HG03060 (cell line): ENCODE measurements around the gene MRPL41.
"Not testable (repeated sequence)": the region's sequence is repeated elsewhere in the genome, so short reads cannot be mapped to it uniquely, and the experiment has no call there.

ENCODE experiments used
- ATAC-seq: cut with Tn5 transposase; IDR thresholded peaks from one replicate; pipeline ENCODE4 v1.9.1; 2021; ENCODE audit warnings: low read depth, moderate number of reproducible peaks; ENCODE audit not compliant: unreplicated experiment

The MRPL41 gene

DNA sequence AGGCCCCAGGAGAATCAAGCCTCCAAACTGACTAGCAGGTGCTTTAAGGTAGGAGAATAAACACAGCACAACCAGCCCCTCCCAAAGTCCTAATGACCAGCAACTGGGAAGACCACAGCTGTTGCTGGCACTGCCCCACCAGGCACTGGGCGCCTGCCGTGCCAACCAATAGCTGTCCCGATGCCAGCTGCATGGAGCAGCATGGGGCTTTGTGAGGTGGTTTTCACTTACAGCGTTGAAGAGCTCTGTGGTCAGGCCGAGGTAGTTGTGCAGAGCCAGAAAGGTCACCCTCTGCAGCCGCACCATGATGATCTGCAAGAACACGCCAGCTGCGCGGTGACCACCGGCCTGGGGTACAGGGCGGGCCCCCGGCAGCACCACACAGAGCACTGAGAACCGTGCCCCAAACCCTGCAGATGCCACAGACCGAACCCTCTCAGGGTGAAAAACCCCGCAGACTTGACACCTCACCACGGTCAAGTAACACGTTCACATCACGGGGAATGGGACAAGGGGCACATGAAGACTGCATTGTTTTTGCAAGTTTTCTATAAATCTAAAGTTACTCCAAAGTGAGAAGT is 30.2 kb upstream of the MRPL41 start:
- no peak for ATAC-seq

GRCh38 chr9:137522746-137523455 is 28.8 kb upstream of the MRPL41 start:
- ATAC-seq: no peak

GRCh38 chr9:137524161-137524980 is 27.3 kb upstream of the MRPL41 start:
- no peak for ATAC-seq

- no peak for ATAC-seq
These were observed 26.7 kb upstream of the MRPL41 start for GRCh38 chr9:137524981-137525317.

- ATAC-seq: no peak
These were observed 21.3 kb upstream of the MRPL41 start for GRCh38 chr9:137530331-137530730.

DNA sequence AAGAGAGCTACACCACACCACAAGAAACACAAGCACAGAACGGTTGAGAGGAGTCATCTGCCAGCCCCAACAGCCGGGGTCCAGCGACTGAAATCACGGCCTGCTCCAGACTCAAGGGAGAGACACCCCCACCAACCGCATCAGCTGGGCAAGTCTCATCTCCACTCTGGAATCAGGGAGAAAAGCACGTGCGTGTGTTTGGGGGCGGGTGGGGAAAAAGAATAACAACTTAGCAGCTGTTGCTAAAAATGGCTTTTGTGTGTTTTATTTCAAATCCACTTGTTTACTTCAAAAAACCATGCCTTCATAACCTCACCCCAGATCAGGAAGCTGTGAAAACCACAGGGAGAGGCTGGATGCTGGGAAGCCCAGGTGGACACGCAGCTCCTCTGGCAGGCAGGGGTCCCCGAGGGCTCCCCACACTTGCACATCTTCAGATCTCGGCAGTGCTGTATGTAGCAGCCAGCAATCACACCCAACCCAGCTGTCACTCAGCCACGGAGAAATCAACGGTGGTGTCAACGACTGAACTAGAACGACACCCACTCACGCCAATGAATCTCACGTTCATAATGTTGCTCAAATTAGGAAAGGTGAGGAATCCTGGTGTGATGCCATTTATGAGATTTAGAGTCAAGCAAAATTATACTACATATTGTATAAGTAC is 20.4 kb upstream of the MRPL41 start:
- ATAC-seq: no peak

GRCh38 chr9:137532891-137533468 is 18.7 kb upstream of the MRPL41 start:
- ATAC-seq: not testable (repeated sequence)

- ATAC-seq: no peak
These were observed 17.2 kb upstream of the MRPL41 start for GRCh38 chr9:137534256-137535119.

DNA sequence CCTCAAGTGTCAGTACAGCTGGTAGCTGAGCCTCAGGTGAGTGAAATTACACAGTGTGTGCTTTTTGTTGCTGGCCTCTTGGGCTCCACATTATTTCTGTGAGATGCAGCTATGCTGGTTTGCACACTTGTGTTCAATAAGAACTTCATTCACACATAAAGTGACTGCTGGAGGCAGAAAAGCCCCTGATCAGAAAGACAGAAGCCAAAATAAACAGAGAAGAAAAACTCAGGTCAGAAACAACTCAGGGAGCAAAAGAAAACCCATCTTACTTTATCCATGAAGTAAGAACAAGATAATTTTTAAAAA is 16.6 kb upstream of the MRPL41 start:
- no peak for ATAC-seq

- ATAC-seq: not testable (repeated sequence)
These were observed 15.0 kb upstream of the MRPL41 start for GRCh38 chr9:137536594-137537131.

DNA sequence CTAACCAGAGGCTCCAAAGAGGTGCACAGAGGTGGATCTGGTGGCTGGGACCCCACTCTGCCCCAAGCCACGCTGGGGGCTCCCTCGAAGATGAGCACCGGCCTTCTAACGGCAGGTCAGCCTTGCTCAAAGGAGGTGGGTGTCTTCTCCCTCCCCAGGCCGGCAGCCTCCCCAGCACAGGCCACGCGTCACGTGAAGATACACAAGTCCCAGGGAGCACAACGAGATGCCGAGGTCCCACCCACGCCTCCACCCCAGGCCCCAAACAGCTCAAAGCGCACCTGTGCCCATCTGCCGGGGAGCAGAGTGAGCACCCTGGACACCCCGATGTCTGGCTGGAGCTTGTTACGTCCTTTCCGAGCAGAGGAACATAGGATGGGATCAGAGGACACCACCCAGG is 13.6 kb upstream of the MRPL41 start:
- ATAC-seq: no peak

DNA sequence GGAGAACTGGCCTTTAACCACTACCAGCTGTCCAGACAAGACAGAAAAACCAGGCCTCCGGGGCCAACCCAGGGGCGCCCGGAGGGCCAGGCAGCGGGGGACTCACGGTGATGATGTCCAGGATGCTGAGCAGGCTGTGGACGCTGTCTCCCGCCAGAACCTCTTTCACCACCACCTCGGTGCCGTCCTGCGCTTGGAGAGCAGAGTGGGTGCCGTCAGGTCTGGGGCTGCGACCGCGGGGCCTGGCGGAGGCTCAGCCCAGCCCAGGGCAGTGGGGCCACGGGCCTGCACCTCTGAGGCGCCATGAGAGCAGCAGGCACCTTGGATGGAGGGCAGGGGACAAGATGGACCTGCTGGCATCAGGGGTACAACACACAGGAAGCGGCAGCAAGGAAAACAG is 11.1 kb upstream of the MRPL41 start:
- no peak for ATAC-seq

- no peak for ATAC-seq
These were observed 9.2 kb upstream of the MRPL41 start for GRCh38 chr9:137542486-137542885.

DNA sequence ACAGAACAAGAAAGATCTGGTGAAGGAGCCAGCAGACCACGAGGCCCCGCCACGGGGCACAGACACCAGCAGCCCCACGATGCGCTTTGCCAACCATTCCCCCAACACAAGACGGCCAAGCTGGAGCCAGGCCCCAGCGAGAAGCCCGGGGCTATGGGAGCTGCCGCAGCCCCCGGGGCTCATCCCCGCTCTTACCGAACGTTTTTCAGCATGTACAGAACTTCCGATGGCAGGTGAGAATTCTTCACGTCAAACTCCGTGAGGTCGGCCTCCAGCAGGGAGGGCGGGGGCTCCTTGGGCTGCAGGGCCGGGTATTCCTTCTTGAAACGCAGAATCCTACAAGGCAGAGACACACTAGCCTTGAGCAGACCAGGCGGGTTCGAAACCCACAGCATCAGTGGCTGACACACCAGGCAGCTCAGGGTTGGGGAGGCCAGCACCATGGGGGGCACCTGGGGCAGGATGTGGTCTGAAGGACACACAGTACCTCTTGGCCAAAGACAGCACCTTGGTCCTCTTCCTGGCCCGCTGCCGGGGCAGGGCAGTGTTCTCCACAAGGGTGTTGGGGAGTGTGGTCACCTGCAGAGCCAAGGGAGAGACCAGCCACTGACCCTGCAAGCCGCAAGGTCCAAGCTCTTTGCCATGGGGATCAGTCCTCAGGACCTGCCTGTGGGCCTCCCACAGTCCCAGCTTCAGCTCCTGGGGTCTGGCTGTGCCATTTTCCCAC is 8.3 kb upstream of the MRPL41 start:
- no peak for ATAC-seq

DNA sequence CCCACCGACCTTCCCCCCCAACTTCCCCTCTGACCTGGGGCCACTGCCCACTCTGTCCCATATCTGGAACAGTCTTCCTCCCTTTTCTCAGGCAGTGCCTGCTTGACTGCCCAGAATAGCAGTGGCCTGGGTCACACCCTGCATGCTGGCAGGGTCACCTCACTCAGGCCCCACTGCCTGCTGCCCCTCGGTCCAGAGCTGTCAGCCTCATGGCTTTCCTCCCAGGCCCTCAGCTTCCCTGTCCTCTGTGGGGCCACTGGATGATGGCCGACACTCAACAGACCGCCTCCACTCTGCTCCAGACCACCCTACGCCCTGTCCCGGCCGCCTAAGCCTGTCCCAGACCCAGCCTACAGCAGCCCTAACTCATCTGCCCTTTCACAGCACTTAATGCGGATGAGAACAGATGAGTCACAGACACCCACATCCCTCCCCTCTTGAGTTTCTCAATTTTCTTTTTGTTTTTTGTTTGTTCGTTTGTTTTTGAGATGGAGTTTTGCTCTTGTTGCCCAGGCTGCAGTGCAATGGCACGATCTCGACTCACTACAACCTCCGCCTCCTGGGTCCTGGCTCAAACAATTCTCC is 7.4 kb upstream of the MRPL41 start:
- no peak for ATAC-seq

- ATAC-seq: no peak
These were observed 6.6 kb upstream of the MRPL41 start for GRCh38 chr9:137545123-137545522.

DNA sequence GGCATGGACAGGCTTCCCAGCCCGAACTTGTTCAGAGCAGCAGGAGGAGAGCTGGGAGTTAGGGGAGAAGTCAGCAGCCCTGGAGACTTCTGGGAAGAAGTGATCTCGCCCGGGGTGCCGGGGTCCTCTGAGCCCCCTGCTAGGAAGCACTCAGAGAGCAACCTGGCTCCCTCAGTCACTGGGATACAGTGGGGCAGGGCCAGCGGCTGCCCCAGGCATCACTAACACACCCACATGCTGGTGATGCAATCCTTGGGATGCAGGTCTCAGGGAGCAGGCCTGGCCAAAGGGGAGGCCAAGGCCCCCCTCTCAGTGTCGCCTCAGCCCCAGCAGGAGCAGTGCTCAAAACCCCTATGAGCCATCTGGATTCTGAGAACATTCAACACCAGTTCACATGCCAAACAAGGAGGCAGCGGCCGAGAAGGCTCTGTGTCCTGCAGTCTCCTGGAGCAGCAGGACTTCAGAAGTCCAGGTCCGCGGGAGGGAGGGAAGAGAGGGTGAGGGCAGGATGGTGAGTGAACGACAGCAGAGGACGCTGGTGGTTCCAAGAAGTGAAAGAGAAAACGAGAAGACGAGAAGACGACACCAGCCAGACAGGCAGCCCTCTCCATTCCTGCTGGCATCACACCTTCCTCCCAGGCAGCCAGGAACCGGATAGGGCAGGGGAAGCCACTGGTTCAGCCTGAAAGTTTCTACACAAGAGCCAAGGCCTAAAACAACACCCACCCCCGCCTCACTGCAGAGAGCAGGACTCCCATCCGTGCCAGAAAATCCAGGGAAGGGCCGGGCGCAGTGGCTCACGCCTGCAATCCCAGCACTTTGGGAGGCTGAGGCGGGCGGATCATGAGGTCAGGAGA is 3.8 kb upstream of the MRPL41 start:
- no peak for ATAC-seq

DNA sequence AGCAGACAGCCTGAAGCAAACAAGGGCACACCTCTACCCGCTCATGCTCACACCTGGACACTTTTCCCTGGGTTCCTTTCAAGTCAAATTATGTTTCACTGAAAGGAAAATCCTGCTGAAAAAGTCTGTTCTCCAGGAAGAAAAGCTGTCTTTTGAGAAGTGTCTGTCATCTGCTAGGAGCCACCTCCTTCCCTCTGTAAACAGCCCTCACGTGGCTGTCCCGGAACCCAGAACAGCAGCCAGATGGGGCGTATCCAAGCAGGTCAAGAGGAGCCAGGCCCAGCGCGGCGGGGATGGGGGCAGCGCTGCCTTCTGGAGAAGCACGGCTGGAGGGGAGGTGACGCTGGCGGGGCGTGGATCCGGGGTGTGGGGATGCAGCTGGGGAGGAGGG is 1.5 kb upstream of the MRPL41 start, which contains the start of gene PNPLA7:
Gene PNPLA7, minus strand, starts transcription at position 172 of the 391 bp plus-strand sequence. CDS start 205 bp downstream, outside the sequence.
- ATAC-seq: no peak
